B cell (primary cell): ENCODE results near the gene PLA2G6. TPM values are rescaled to one million over a fixed set of nuclear protein-coding genes. Genes with fewer than 3 reads are reported as not detected.

ENCODE experiments used
- ATAC-seq: fragments of 200-7000 bp; cut with Tn5 transposase; one replicate; pipeline ENCODE4 v1.10.0; 2021; ENCODE audit warnings: low read depth, mild to moderate bottlenecking, moderate number of reproducible peaks, moderate library complexity
- CTCF ChIA-PET: fragments of 350-600 bp; sonication (Branson Sonifier 250); formaldehyde crosslinking; loops from one replicate; lab custom pipeline; 2021; ENCODE audit warnings: antibody characterized with exemption, inconsistent platforms; lab: Charles Lee
- POLR2A ChIA-PET: fragments of 350-600 bp; sonication (Branson Sonifier 250); formaldehyde crosslinking; loops from one replicate; lab custom pipeline; 2021; ENCODE audit warnings: antibody characterized with exemption; lab: Charles Lee
- DNase-seq: peaks from one replicate; pipeline ENCODE4 v3.0.0; 2013
- H2AFZ ChIP-seq: 2 replicates; pipeline ENCODE4 v1.6.1; 2012; ENCODE audit warnings: mild to moderate bottlenecking, low read depth, low read length; ENCODE audit not compliant: insufficient read depth, poor library complexity, severe bottlenecking
- H3K27ac ChIP-seq, 2 donors: 1 replicate in 1 of 2; 2 replicates in 1 of 2; pipeline ENCODE4 v1.5.1; 2012 to 2013; ENCODE audit warnings: low read length in 2 of 2, mild to moderate bottlenecking in 2 of 2, moderate library complexity in 1 of 2
- H3K27me3 ChIP-seq, 4 experiments: fragments of 200-600 bp in 1 of 4; sonication (generic) in 1 of 4; replicated peaks in 1 of 4; 1 replicate in 2 of 4; 2 replicates in 2 of 4; pipeline versions ENCODE4 v1.6.1 to v1.7.0; 2013 to 2016; ENCODE audit warnings: low read length in 3 of 4, mild to moderate bottlenecking in 2 of 4, mixed read lengths in 1 of 4, moderate library complexity in 1 of 4; ENCODE audit not compliant: insufficient read depth in 4 of 4, control insufficient read depth in 3 of 4; ENCODE audit errors: control extremely low read depth in 1 of 4
- H3K36me3 ChIP-seq, 2 experiments: replicated peaks in 1 of 2; 1 replicate in 1 of 2; 2 replicates in 1 of 2; pipeline versions ENCODE4 v1.6.1 to v1.7.1; 2013; ENCODE audit warnings: low read length in 1 of 2; ENCODE audit not compliant: insufficient read depth in 2 of 2, control insufficient read depth in 1 of 2; ENCODE audit errors: control extremely low read depth in 1 of 2, extremely low read depth in 1 of 2
- H3K4me1 ChIP-seq, 2 donors: fragments of 200-600 bp in 1 of 2; sonication (generic) in 1 of 2; 1 replicate in 1 of 2; 2 replicates in 1 of 2; pipeline versions ENCODE4 v1.5.1 to v1.6.1; 2013 to 2017; ENCODE audit warnings: low read length in 2 of 2; ENCODE audit not compliant: control insufficient read depth in 2 of 2, insufficient read depth in 2 of 2
- H3K4me2 ChIP-seq: replicated peaks from 2 replicates; pipeline ENCODE3; 2012; ENCODE audit warnings: mild to moderate bottlenecking, low read depth, low read length; ENCODE audit not compliant: poor library complexity, severe bottlenecking
- H3K4me3 ChIP-seq, 5 experiments: fragments of 200-600 bp in 1 of 5; sonication (generic) in 1 of 5; 1 replicate in 3 of 5; 2 replicates in 2 of 5; pipeline versions ENCODE4 v1.5.1 to v1.7.0; 2011 to 2016; ENCODE audit warnings: low read length in 4 of 5, mild to moderate bottlenecking in 4 of 5, low read depth in 2 of 5, control low read depth in 1 of 5, moderate library complexity in 1 of 5; ENCODE audit not compliant: insufficient read depth in 1 of 5; ENCODE audit errors: control extremely low read depth in 1 of 5, extremely low read depth in 1 of 5
- H3K79me2 ChIP-seq: fragments of 200-600 bp; sonication (generic); one replicate; pipeline ENCODE4 v1.6.0; 2016; ENCODE audit warnings: low read length; ENCODE audit not compliant: control insufficient read depth, insufficient read depth
- H3K9ac ChIP-seq: fragments of 200-600 bp; sonication (generic); 2 replicates; pipeline ENCODE4 v1.6.1; 2017; ENCODE audit warnings: mild to moderate bottlenecking, low read length, moderate library complexity
- H3K9me3 ChIP-seq, 3 donors: one replicate each; pipeline versions ENCODE4 v1.6.1 to v1.7.1; 2013; ENCODE audit warnings: low read length in 2 of 3; ENCODE audit not compliant: control insufficient read depth in 2 of 3, insufficient read depth in 1 of 3; ENCODE audit errors: control extremely low read depth in 1 of 3
- H4K20me1 ChIP-seq: 2 replicates; pipeline ENCODE4 v1.6.0; 2012; ENCODE audit warnings: mild to moderate bottlenecking, low read length; ENCODE audit not compliant: insufficient read depth, control insufficient read depth, poor library complexity, severe bottlenecking
- H3K27ac Mint-ChIP-seq: one replicate; pipeline ENCODE4 v1.8.0; 2021; ENCODE audit warnings: mixed read lengths
- H3K27me3 Mint-ChIP-seq: one replicate; pipeline ENCODE4 v1.8.0; 2021; ENCODE audit warnings: mixed read lengths
- H3K4me1 Mint-ChIP-seq: one replicate; pipeline ENCODE4 v1.8.0; 2021; ENCODE audit warnings: mixed read lengths
- H3K4me3 Mint-ChIP-seq: one replicate; pipeline ENCODE4 v1.8.0; 2021; ENCODE audit warnings: mixed read lengths
- H3K9me3 Mint-ChIP-seq: one replicate; pipeline ENCODE4 v1.8.0; 2022; ENCODE audit warnings: mixed read lengths; ENCODE audit not compliant: insufficient read depth
- EZH2 ChIP-seq: IDR thresholded peaks from 2 replicates; pipeline ENCODE4 v1.6.1; 2012; ENCODE audit warnings: borderline replicate concordance, low read depth, mild to moderate bottlenecking, moderate library complexity, low read length; ENCODE audit not compliant: insufficient read depth, poor library complexity, severe bottlenecking
- WGBS: methylation state at CpG from one replicate; pipeline ENCODE4 v1.1.5; 2013; ENCODE audit warnings: missing lambda C conversion rate; ENCODE audit not compliant: insufficient coverage; 5-methylcytosine and 5-hydroxymethylcytosine counted together
- intact Hi-C: fragments of 100-400 bp; cut with micrococcal nuclease; formaldehyde crosslinking; loops from one replicate; pipeline ENCODE4 v1.10.0; 2022
- polyA plus RNA-seq: library from polyadenylated mRNA; depleted of rRNA; stranded (reverse); fragments of >200 nt; gene quantifications from 2 replicates; pipeline ENCODE4 v1.2.3, GENCODE V29; 2012
- total RNA-seq, 2 donors: library from RNA; stranded (reverse); fragments of 120-200 nt in 1 of 2; gene quantifications; 1 replicate in 1 of 2; 2 replicates in 1 of 2; pipeline versions ENCODE4 v1.2.3 to v1.2.4, GENCODE V29; 2013 to 2022
- TF ChIP-seq, protein P1 (sequence below): fragments of 200-600 bp; IDR thresholded peaks from one replicate; pipeline ENCODE4 v1.8.0; 2022; ENCODE audit warnings: antibody characterized with exemption, mild to moderate bottlenecking

PLA2G6 gene
- total and polyA plus RNA-seq, 2 donors (not counting 1 experiment from before 2014, with no cell fraction given): 125 to 148 TPM

DNA sequence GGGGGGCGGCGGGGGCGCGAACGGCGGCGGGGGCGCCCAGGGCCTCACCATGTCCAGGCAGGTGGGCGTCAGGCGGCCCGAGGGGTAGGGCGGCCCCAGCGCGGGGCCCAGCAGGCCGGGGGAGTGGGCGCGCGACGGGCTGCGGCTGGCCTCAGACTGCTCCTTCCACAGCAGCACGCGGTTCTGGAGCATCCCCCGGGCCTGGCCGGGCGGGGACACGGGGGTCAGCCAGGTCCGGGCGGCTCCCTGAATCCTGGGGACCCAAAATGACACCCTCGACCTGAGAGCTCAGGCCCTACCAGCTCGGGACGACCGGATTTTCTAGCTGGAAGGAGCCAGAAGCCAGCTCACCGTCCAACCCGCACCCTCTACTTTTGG is 92.2 kb downstream of the PLA2G6 start:
- H3K27ac Mint-ChIP-seq: no peak overlapping the region
- Histone ChIP-seq H4K20me1 (no peaks in the 10 kb centered on the region), H3K4me1 (no peaks in the 10 kb centered on the region), H3K27ac (no peak overlapping the region), H3K36me3 (no peaks in the 10 kb centered on the region), H3K27me3 (peaks cover 0 to 12% (median 4%) of the 10 kb centered on the region in 4 experiments), H3K4me3 (no peak overlapping the region), H3K79me2 (no peaks in the 10 kb centered on the region), H2AFZ (no peak overlapping the region), H3K4me2 (no peak overlapping the region), H3K9me3 (no peaks in the 10 kb centered on the region), H3K9ac (no peak overlapping the region)
- H3K27me3 Mint-ChIP-seq: peaks cover 20% of the 10 kb centered on the region
- no peaks in the 10 kb centered on the region for H3K9me3 Mint-ChIP-seq
- 43% methylated on average over 34 of the region's 34 CpGs for WGBS
- ATAC-seq (no peak), DNase-seq (no peak)
- no peak overlapping the region for H3K4me3 Mint-ChIP-seq
- ChIA-PET CTCF (interaction anchor here (1.7 kb wide), 1 partner anchor 10 kb away, joined by 4 read pairs; no protein-coding TSS in a partner anchor), POLR2A (no interaction called here)
- H3K4me1 Mint-ChIP-seq: no peaks in the 10 kb centered on the region
- intact Hi-C loops: no loop called here
- TF ChIP-seq, protein P1, sequence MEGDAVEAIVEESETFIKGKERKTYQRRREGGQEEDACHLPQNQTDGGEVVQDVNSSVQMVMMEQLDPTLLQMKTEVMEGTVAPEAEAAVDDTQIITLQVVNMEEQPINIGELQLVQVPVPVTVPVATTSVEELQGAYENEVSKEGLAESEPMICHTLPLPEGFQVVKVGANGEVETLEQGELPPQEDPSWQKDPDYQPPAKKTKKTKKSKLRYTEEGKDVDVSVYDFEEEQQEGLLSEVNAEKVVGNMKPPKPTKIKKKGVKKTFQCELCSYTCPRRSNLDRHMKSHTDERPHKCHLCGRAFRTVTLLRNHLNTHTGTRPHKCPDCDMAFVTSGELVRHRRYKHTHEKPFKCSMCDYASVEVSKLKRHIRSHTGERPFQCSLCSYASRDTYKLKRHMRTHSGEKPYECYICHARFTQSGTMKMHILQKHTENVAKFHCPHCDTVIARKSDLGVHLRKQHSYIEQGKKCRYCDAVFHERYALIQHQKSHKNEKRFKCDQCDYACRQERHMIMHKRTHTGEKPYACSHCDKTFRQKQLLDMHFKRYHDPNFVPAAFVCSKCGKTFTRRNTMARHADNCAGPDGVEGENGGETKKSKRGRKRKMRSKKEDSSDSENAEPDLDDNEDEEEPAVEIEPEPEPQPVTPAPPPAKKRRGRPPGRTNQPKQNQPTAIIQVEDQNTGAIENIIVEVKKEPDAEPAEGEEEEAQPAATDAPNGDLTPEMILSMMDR: no peak
- no peak for TF ChIP-seq EZH2

DNA sequence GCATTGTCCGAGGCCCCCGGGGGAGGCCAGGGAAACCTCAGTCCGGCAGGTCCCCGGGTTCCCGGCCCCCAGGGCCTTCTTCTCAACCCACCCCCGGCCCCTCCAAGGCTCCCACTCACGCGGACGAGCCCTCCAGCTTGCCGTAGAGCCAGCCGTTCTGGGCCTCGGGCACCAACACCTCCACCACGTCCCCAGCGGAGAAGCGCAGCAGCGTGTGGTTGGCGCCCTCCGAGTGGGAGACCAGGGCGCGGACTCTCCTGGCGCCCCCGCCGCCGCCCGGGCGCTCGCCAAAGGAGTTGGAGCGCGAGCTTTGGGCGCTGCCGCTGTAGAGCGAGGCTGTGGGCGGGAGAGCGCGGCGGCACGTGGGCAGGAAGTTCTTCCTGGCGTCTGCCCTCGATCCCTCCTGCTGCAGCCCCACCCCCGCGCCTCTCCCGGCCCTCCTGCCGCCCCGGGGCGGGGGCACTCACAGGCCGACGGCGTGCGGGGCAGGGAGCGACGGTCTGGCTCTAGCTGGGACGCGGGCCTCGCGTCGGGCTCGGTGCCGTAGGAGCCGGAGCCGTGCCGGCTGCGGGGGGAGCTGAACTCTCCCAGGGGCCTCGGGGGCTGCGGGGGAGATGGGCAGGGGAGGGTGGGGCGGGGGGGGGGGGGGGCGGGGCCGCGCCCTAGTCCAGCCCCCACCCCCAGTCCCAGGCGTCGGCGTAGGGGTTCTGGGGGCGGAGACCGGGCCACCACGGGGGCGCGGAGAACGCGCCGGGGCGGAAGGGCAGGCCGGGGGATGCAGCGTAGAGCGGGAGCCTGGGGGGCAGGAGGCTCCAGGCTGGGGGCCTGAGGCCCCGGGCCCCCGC is 92.8 kb downstream of the PLA2G6 start:
- no peak overlapping the region for H3K9ac ChIP-seq
- no peaks in the 10 kb centered on the region for H3K4me1 ChIP-seq
- H4K20me1 ChIP-seq: no peaks in the 10 kb centered on the region
- intact Hi-C loops: no loop called here
- H3K27ac ChIP-seq: no peak overlapping the region
- no peak overlapping the region for H2AFZ ChIP-seq
- no peak overlapping the region for H3K4me3 ChIP-seq
- peaks cover 0 to 16% (median 4%) of the 10 kb centered on the region in 4 experiments for H3K27me3 ChIP-seq
- CTCF ChIA-PET: interaction anchor here (1.7 kb wide), 1 partner anchor 10 kb away, joined by 4 read pairs; no protein-coding TSS in a partner anchor
- peaks cover 20% of the 10 kb centered on the region for H3K27me3 Mint-ChIP-seq
- no peaks in the 10 kb centered on the region for H3K4me1 Mint-ChIP-seq
- no peaks in the 10 kb centered on the region for H3K9me3 Mint-ChIP-seq
- ATAC-seq: no peak
- no peak overlapping the region for H3K4me3 Mint-ChIP-seq
- POLR2A ChIA-PET: no interaction called here
- H3K79me2 ChIP-seq: no peaks in the 10 kb centered on the region
- no peak overlapping the region for H3K4me2 ChIP-seq
- H3K9me3 ChIP-seq: no peaks in the 10 kb centered on the region
- DNase-seq: no peak
- no peaks in the 10 kb centered on the region for H3K36me3 ChIP-seq
- 49% methylated on average over 55 of the region's 85 CpGs for WGBS
- H3K27ac Mint-ChIP-seq: no peak overlapping the region
- TF ChIP-seq, protein P1: no peak
- TF ChIP-seq EZH2: no peak
